ENCODE data around the gene AKAIN1.

GRCh38 chr18:5103693-5104092 is 93.4 kb downstream of the AKAIN1 start:
- TF ChIP-seq CTCF (IDR thresholded peaks at IDR 0.05 in 2 of 3, conservative IDR thresholded peaks at IDR 0.05 in 1 of 3; ENCODE audit: borderline replicate concordance in 1 of 3, insufficient read depth in 1 of 3, low read depth in 2 of 3, low read length in 2 of 3) (no peak), CEBPB (IDR thresholded peaks at IDR 0.05; ENCODE audit: low read depth) (no peak), EZH2 (IDR thresholded peaks at IDR 0.05) (no peak), CBX3 (IDR thresholded peaks at IDR 0.05; ENCODE audit: low read depth) (no peak), SP1 (IDR thresholded peaks at IDR 0.05; ENCODE audit: low read depth) (no peak), POLR2A (IDR thresholded peaks at IDR 0.05; ENCODE audit: borderline replicate concordance, extremely low read depth, insufficient read depth, insufficient read length) (no peak), YY1 (IDR thresholded peaks at IDR 0.05; ENCODE audit: extremely low read depth, insufficient replicate concordance, low read depth, low read length) (no peak), FOSL1 (IDR thresholded peaks at IDR 0.05; ENCODE audit: low read depth) (no peak), MAX (IDR thresholded peaks at IDR 0.05) (no peak), ATF3 (IDR thresholded peaks at IDR 0.05) (no peak), REST (IDR thresholded peaks at IDR 0.05; ENCODE audit: low read depth) (no peak), SIN3A (IDR thresholded peaks at IDR 0.05; ENCODE audit: low read depth) (no peak), POLR2AphosphoS5 (IDR thresholded peaks at IDR 0.05; ENCODE audit: low read depth, low read length) (no peak)
- TF ChIP-seq, protein P1, sequence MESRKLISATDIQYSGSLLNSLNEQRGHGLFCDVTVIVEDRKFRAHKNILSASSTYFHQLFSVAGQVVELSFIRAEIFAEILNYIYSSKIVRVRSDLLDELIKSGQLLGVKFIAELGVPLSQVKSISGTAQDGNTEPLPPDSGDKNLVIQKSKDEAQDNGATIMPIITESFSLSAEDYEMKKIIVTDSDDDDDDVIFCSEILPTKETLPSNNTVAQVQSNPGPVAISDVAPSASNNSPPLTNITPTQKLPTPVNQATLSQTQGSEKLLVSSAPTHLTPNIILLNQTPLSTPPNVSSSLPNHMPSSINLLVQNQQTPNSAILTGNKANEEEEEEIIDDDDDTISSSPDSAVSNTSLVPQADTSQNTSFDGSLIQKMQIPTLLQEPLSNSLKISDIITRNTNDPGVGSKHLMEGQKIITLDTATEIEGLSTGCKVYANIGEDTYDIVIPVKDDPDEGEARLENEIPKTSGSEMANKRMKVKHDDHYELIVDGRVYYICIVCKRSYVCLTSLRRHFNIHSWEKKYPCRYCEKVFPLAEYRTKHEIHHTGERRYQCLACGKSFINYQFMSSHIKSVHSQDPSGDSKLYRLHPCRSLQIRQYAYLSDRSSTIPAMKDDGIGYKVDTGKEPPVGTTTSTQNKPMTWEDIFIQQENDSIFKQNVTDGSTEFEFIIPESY (IDR thresholded peaks at IDR 0.05; ENCODE audit: extremely low read depth, insufficient replicate concordance, low read length), result no peak
